Smooth muscle cell (in vitro differentiated cells): ENCODE results near the gene TNFRSF12A. TPM values are rescaled to one million over a fixed set of nuclear protein-coding genes. Genes with fewer than 3 reads are reported as not detected.

Experiments used
- DNase-seq: peaks from one replicate; lab custom pipeline; 2025; ENCODE audit not compliant: unreplicated experiment; lab: John Stamatoyannopoulos, UW
- H2AFZ ChIP-seq: fragments of 200-600 bp; sonication (generic); 2 replicates; pipeline ENCODE4 v1.6.0; 2016; ENCODE audit warnings: antibody characterized with exemption, low read depth, mild to moderate bottlenecking
- H3F3A ChIP-seq: fragments of 200-600 bp; sonication (generic); 2 replicates; pipeline ENCODE4 v1.6.0; 2017; ENCODE audit warnings: antibody characterized with exemption, low read depth
- H3K27ac ChIP-seq: fragments of 200-600 bp; sonication (generic); 2 replicates; pipeline ENCODE4 v1.5.1; 2016; ENCODE audit warnings: low read depth, mild to moderate bottlenecking
- H3K27me3 ChIP-seq: fragments of 200-600 bp; sonication (generic); 2 replicates; pipeline ENCODE4 v1.6.1; 2016; ENCODE audit warnings: low read depth, mild to moderate bottlenecking
- H3K36me3 ChIP-seq: fragments of 200-600 bp; sonication (generic); 2 replicates; pipeline ENCODE4 v1.5.1; 2016; ENCODE audit warnings: low read depth
- H3K4me1 ChIP-seq: fragments of 200-600 bp; sonication (generic); 2 replicates; pipeline ENCODE4 v1.5.1; 2016; ENCODE audit warnings: low read depth
- H3K4me2 ChIP-seq: fragments of 200-600 bp; sonication (generic); 2 replicates; pipeline ENCODE4 v1.6.0; 2016; ENCODE audit warnings: mild to moderate bottlenecking
- H3K4me3 ChIP-seq: fragments of 200-600 bp; sonication (generic); 2 replicates; pipeline ENCODE4 v1.5.1; 2016; ENCODE audit warnings: mild to moderate bottlenecking
- H3K79me2 ChIP-seq: fragments of 200-600 bp; sonication (generic); 2 replicates; pipeline ENCODE4 v1.6.0; 2016; ENCODE audit warnings: low read depth, mild to moderate bottlenecking
- H3K9ac ChIP-seq: fragments of 200-600 bp; sonication (generic); 2 replicates; pipeline ENCODE4 v1.6.0; 2016; ENCODE audit warnings: low read depth
- H3K9me3 ChIP-seq: fragments of 200-600 bp; sonication (generic); replicated peaks from 2 replicates; pipeline ENCODE4 v1.5.1; 2016; ENCODE audit warnings: low read depth
- H4K20me1 ChIP-seq: fragments of 200-600 bp; sonication (generic); 2 replicates; pipeline ENCODE4 v1.6.0; 2016; ENCODE audit warnings: low read depth
- whole genome bisulfite sequencing: methylation state at CpG from one replicate; pipeline ENCODE4 v1.1.7; 2016; ENCODE audit warnings: low lambda C conversion rate; 5-methylcytosine and 5-hydroxymethylcytosine counted together
- polyA plus RNA-seq: library from polyadenylated mRNA; unstranded; fragments of >200 nt; fragmentation: Nextera tagmentation; extraction: Ambion mirVana; gene quantifications from 2 replicates; pipeline ENCODE4 v1.2.1, GENCODE V29; 2016
- total RNA-seq: library from RNA; depleted of rRNA; stranded (reverse); fragments of >200 nt; gene quantifications from 2 replicates; pipeline ENCODE4 v1.2.3, GENCODE V29; 2014
- TF ChIP-seq, protein P1 (sequence below): fragments of 200-600 bp; sonication (generic); IDR thresholded peaks from 2 replicates; pipeline ENCODE4 v1.5.1; 2017; ENCODE audit warnings: borderline replicate concordance, mild to moderate bottlenecking, antibody characterized with exemption; ENCODE audit not compliant: insufficient read depth, poor library complexity, severe bottlenecking

The TNFRSF12A gene
- total and polyA plus RNA-seq, 2 experiments from 2014 or later: 219 to 386 TPM

DNA sequence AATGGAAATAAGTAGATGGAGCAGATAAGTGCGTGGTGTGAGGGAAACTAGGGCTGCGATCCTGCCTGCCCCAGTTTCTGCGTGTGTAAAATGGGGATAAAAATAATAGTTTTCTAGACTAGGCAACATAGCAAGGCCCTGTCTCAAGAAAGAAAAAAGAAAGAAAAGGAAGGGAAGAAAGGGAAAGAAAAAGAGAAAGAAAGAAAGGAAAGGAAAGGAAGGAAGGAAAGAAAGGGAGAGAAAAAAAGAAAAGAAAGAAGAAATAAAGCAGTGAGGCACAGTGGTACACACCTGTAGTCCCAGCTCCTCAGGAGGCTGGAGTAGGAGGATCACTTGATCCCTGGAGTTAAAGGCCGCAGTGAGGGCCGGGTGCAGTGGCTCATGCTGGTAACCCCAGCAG, 37.8 kb upstream of the TNFRSF12A start:
- H3K27ac ChIP-seq: no peak overlapping the region
- DNase-seq: no peak
- H2AFZ ChIP-seq: no peak overlapping the region
- no peak overlapping the region for H3K4me3 ChIP-seq
- H3K9me3 ChIP-seq: no peaks in the 10 kb centered on the region
- no peak overlapping the region for H3K9ac ChIP-seq
- H3K36me3 ChIP-seq: no peaks in the 10 kb centered on the region
- peaks cover 20% of the 10 kb centered on the region for H3K4me1 ChIP-seq
- peaks cover 11% of the 10 kb centered on the region for H3F3A ChIP-seq
- no peak overlapping the region for H3K4me2 ChIP-seq
- TF ChIP-seq, protein P1, sequence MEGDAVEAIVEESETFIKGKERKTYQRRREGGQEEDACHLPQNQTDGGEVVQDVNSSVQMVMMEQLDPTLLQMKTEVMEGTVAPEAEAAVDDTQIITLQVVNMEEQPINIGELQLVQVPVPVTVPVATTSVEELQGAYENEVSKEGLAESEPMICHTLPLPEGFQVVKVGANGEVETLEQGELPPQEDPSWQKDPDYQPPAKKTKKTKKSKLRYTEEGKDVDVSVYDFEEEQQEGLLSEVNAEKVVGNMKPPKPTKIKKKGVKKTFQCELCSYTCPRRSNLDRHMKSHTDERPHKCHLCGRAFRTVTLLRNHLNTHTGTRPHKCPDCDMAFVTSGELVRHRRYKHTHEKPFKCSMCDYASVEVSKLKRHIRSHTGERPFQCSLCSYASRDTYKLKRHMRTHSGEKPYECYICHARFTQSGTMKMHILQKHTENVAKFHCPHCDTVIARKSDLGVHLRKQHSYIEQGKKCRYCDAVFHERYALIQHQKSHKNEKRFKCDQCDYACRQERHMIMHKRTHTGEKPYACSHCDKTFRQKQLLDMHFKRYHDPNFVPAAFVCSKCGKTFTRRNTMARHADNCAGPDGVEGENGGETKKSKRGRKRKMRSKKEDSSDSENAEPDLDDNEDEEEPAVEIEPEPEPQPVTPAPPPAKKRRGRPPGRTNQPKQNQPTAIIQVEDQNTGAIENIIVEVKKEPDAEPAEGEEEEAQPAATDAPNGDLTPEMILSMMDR: no peak
- no peaks in the 10 kb centered on the region for H4K20me1 ChIP-seq
- WGBS: 75% methylated on average over 5 of the region's 5 CpGs
- no peaks in the 10 kb centered on the region for H3K27me3 ChIP-seq
- H3K79me2 ChIP-seq: no peaks in the 10 kb centered on the region

DNA sequence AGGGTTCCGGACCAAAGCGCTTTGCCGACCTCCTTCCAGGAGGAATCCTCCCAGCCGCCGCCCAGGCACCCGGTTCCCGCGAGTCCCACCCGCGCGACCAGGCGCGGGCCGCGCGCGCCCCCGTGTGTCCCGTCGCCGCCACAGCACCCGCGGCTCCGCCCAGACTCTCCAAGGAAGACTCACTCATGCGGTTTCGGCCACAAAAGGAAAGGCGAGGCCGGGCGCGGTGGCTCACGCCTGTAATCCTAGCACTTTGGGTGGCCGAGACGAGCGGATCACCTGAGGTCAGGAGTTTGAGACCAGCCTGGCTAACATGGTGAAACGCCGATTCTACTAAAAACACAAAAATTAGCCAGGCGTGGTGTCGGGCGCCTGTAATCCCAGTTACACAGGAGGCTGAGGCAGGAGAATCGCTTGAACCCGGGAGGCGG, 36.4 kb upstream of the TNFRSF12A start:
- no peaks in the 10 kb centered on the region for H3K27me3 ChIP-seq
- H3K4me1 ChIP-seq: peaks cover 20% of the 10 kb centered on the region
- no peaks in the 10 kb centered on the region for H3K79me2 ChIP-seq
- TF ChIP-seq, protein P1: peak; percentile 97
- peak; percentile 69 for DNase-seq
- H3F3A ChIP-seq: peaks cover 11% of the 10 kb centered on the region
- H3K9ac ChIP-seq: no peak overlapping the region
- H3K9me3 ChIP-seq: no peaks in the 10 kb centered on the region
- H3K27ac ChIP-seq: no peak overlapping the region
- 15% methylated on average over 33 of the region's 42 CpGs for WGBS
- H4K20me1 ChIP-seq: no peaks in the 10 kb centered on the region
- peak overlapping the region; percentile 40 for H3K4me3 ChIP-seq
- no peaks in the 10 kb centered on the region for H3K36me3 ChIP-seq
- H3K4me2 ChIP-seq: peak overlapping the region; percentile 85
- H2AFZ ChIP-seq: no peak overlapping the region

DNA sequence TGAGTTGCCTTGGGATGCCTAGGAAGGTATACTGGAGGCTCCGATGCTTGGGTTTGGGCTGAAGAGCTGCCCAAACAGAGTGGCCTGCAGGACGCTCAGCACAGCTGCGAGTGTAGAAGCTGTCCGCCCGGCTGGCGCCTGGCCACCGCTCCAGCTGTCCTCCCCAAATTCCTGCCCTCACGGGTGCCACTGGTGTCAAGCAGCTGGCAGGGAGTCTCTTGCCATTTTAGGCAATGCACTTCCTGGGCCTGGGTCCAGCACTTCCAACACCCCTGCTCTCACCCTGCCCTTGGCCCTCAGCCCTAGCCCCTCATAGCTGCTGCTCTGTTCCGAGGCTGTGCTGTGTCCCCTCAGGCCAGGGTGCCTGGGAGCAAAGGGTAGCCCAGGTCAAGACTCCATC, 34.7 kb upstream of the TNFRSF12A start:
- WGBS: 92% methylated on average over 9 of the region's 9 CpGs
- H3K4me2 ChIP-seq: no peak overlapping the region
- H3K36me3 ChIP-seq: no peaks in the 10 kb centered on the region
- H3F3A ChIP-seq: peaks cover 11% of the 10 kb centered on the region
- H3K4me3 ChIP-seq: no peak overlapping the region
- no peaks in the 10 kb centered on the region for H3K79me2 ChIP-seq
- no peaks in the 10 kb centered on the region for H3K9me3 ChIP-seq
- H3K4me1 ChIP-seq: peaks cover 13% of the 10 kb centered on the region
- no peaks in the 10 kb centered on the region for H4K20me1 ChIP-seq
- no peak for DNase-seq
- no peak overlapping the region for H3K9ac ChIP-seq
- TF ChIP-seq, protein P1: no peak
- H2AFZ ChIP-seq: no peak overlapping the region
- H3K27me3 ChIP-seq: no peaks in the 10 kb centered on the region
- no peak overlapping the region for H3K27ac ChIP-seq

DNA sequence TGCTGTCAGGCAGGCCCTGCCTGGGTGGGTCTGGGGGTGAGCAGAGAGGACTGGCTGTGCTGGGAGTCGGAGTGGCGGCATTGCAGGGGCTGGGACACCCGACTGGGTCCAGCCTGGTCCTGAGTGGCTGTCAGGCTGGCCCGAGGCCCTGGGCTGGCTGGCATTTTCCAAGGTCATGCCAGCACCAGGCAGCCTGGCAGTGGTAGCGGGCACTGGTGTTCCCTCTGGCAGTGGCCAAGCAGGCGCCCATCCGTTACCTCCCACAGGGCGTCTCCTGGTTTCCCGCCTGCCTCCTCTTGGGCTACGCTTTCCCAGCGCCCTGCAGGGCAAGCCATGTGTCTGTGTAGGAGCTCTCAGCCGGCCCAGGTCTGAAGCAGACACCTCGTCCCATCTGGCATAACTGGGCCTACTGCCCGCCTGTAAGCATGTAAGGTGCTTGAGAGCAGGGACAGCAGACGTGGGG, 34.2 kb upstream of the TNFRSF12A start:
- H3F3A ChIP-seq: peaks cover 11% of the 10 kb centered on the region
- H3K9ac ChIP-seq: no peak overlapping the region
- peaks cover 10% of the 10 kb centered on the region for H3K4me1 ChIP-seq
- no peak overlapping the region for H3K27ac ChIP-seq
- no peaks in the 10 kb centered on the region for H3K79me2 ChIP-seq
- no peak overlapping the region for H3K4me3 ChIP-seq
- H3K9me3 ChIP-seq: no peaks in the 10 kb centered on the region
- TF ChIP-seq, protein P1: no peak
- no peak overlapping the region for H3K4me2 ChIP-seq
- no peaks in the 10 kb centered on the region for H3K36me3 ChIP-seq
- H3K27me3 ChIP-seq: no peaks in the 10 kb centered on the region
- WGBS: 94% methylated on average over 15 of the region's 15 CpGs
- no peaks in the 10 kb centered on the region for H4K20me1 ChIP-seq
- DNase-seq: no peak
- no peak overlapping the region for H2AFZ ChIP-seq
